Renal cortex interstitium (tissue), 11 donors: Measurements from ENCODE around the gene NRL. TPM values are rescaled to one million over a fixed set of nuclear protein-coding genes. Genes with fewer than 3 reads are reported as not detected.
"Not testable (repeated sequence)": the region's sequence is repeated elsewhere in the genome, so short reads cannot be mapped to it uniquely, and the experiment has no call there.

Experiments used
- DNase-seq, 11 donors: peaks; one replicate each; pipeline ENCODE4 v3.0.0-alpha.2; 2013; ENCODE audit warnings: low read depth in 9 of 11, low spot score in 4 of 11; ENCODE audit errors: extremely low read depth in 1 of 11
- polyA plus RNA-seq, 3 donors: library from polyadenylated mRNA; unstranded; fragments of 120-200 nt; gene quantifications; one replicate each; pipeline ENCODE4 v1.2.1, GENCODE V29; 2013; ENCODE audit not compliant: insufficient read length in 3 of 3

Gene NRL
- polyA plus RNA-seq, 3 donors: 1.5 to 2.7 (median 2.4) TPM

DNA sequence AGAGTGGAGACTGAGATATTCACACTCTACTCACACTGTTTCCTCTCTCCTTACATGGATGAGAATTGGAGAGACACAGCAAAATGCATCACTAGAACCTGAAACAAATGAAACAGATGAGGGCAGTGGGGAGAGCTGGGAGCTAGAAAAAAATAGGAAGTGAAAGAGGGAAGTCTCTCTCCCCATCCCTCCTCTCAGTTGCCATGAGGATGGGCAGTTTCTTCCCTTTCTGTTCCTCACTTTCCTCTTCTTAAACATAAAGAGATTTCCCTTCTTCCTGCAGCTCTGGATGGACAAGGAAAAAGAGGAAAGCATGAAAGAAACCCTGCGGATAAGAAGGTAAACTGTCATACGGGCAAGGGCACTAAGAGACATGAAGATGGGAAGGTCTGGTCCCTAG lies 65.7 kb downstream of the NRL start:
- DNase-seq: not testable (repeated sequence)

DNA sequence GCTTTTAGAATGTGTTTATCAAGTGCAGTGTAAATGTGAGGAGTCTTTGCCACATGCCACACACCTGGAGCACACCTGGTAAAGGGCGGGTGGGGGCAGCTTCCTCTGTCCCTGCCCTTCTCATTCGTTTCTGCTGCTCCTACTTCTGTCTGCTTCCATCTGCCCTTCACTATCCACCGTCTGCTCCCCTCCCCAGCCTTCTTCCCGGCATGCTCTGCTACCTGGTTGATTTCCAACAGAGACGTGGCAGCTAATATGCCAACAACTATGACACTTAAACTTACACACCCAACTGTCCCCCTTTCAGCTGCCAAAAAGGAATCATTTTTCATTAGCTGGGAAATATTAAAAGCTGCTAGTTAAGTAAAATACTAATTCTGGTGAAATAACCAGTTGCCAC lies 72.0 kb downstream of the NRL start:
- DNase-seq: no peak

DNA sequence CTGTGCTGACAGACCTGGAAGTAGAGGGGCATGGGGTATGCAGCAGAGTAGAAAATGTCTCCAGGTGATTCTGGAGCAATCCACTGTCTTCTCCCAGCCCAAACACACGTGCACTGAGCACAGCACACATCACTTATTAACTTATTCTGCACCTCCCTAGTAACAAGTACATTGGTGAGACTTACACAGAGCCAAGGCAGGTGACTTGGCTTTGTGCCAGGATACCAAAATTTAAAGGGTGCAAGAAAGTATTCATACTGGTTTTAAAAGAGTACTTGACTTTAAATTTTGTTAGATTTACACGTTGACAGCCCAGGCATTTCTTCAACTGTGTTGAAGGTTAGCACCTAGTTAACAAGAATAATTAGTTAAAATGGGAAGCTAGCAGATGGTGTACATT lies 74.1 kb downstream of the NRL start:
- DNase-seq: no peak

DNA sequence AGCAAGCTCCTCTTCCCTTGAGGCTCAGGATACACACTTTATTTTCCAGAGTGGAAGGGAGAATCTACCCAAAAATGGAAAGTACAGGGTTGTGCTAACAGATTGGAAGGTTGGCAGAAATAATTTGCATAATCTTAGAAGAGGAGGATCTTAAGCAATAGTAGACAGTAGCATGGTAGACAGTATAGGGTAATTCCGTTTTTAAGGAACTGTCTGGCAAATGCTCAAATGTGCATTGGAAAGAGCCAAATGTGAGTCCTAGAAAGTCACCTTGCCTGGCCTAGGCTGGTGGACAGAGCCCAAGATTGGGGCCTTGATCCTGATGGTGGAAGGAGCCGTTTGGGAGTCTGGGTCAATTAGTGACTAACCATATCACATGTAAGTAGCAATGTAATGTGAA lies 76.1 kb downstream of the NRL start:
- DNase-seq: no peak

DNA sequence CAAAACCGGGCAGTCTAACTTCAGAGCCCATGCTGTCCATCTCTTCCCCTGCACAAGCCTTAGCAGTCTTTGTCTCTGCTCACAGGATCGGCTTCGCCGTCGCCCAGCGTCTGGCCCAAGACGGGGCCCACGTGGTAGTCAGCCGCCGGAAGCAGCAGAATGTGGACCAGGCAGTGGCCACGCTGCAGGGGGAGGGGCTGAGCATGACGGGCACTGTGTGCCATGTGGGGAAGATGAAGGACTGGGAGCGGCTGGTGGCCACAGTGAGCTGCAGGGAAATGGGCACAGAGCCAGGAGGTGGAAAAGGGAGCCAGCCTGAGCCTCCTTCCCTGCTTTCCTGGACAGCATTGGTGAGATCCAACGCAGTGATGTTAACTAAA lies 77.1 kb downstream of the NRL start:
- DNase-seq: no peak

DNA sequence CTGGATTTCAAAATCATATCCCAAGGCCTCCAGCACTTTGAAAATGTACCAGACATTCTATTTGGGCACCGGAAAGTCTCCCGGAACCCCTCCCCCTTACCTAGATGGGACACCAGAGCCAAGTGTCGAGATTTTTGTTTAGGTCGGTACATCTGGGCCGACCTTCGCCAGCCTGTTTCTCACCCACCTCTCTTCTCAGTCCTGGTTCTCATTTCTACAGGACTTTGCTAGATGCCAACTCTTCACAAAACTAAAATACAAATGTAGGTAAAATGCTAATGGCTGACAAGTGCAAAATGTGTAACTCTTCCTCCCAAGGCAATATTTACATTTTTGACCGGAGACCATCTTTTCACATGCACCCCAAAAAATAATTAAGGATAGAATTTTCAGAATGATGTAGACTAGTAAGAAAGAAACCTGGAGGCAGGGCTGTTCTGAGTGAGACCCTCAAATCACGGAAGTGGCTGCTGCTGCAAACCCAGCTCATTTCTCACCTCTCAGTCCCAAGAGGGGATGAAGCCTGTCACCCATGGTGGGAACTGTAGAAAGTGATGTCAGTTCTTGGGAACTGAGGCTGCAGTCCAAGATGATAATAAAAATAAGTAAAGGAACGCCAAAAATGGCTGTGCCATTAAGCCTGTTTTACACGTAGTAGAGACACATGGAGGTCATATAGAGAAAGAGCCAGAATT lies 77.6 kb downstream of the NRL start:
- DNase-seq: not testable (repeated sequence)

DNA sequence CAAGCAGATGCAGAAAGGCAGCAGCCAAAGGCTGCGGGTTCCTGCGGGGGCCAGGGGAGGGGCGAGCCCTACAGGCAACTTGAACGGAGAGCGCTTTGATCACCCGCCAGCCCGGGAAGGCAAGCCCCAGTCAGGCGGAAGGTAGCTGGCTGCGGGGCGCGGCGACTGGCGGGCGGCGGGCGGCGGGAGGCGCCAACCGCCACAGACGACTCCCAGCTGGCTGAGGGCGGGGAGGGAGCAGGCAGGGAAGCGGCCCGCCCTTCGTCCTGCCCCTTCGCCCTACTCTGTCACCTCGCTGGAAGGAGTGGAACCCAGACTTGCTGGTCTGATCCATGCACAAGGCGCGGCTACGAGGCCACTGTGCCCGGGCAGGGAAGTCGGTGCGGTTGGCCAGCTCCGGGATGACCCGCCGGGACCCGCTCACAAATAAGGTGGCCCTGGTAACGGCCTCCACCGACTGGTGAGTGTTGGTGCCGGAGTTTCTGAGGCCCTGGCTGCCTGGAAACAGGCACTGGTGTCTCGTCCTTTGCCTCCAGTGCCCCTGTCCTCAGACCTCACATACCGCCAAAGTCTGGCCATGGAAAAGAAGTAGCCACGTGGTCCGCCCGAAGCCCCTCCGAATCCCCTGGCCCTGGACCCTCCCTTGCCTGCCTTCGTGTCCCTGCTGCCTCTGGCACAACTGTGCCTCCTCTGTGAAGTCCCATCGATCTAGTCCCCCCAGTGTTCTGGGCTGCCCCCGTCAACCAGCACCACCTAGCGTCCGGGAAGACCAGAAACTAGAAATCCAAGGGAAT lies 78.4 kb downstream of the NRL start:
- peak in 9 of 11 donors; percentile 41 to 77 (median 56) for DNase-seq

DNA sequence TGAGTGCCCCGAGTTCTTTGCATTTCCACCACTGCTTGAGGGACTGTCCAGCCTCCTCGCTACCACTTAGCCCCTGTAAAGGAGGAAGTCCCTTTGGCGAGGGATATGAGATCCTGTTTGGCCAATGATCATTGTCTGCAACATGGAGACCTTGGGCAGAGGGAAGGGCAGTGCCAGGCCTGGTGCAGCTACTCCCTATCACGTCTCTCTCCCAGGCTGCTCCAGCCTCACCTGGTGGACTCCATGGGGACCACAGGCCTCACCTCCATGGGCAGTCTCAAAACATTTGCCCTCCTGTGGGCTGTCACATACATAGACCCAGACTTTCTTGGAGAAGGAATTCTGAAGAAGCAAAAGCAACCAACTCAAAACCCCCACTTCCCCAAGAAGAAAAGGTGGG lies 79.0 kb downstream of the NRL start:
- peak in 1 of 11 donors; percentile 17 for DNase-seq

DNA sequence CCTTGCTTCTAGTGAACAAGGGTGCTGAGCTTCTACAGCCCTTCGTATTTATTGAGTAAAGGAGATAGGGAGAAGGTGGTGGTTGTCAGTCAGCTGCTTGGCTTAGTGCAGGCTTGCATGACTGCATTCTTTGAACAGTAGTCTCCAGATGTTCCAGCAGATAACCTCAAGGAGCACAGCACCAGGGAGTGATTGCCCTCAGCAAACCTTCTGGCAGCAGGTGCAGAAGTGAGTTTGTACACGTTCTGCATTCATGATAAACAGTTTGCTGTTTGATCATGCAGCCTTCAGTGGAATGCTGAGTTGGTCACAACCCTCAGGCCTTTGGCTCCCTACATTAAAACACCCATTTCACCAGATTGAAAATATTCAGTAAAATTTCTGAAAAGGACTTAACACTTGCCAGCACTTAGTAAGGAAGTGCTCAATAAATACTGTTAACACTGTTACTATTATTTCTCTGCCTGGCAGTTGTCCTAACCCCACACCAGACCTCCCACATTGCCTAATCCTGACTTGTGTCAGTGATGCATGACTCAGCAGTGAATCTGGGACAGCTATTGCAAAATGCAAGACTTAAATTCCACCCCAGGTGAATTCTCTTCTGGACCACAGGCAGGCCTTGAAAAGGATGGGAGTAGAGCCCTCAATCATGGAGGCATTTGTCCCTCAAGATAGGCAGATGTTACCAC lies 81.9 kb downstream of the NRL start:
- DNase-seq: no peak

DNA sequence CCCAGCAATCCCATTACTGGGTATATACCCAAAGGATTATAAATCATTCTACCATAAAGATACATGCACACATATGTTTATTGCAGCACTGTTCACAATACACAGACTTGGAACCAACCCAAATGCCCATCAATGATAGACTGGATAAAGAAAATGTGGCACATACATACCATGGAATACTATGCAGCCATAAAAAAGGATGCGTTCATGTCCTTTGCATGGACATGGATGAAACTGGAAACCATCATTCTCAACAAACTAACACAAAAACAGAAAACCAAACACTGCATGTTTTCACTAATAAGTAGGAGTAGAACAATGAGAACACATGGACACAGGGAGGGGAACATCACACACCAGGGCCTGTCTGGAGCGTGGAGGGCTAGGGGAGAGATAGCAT lies 83.4 kb downstream of the NRL start:
- DNase-seq: not testable (repeated sequence)

DNA sequence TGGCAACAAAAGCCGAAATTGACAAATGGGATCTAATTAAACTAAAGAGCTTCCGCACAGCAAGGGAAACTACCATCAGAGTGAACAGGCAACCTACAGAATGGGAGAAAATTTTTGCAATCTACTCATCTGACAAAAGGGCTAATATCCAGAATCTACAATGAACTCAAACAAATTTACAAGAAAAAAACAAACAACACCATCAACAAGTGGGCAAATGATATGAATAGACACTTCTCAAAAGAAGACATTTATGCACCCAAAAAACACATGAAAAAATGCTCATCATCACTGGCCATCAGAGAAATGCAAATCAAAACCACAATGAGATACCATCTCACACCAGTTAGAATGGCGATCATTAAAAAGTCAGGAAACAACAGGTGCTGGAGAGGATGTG lies 85.1 kb downstream of the NRL start:
- DNase-seq: not testable (repeated sequence)

Other genes with a start within 250 kb of the NRL start
- 10 to 100 TPM; 51.6 to 63.2 (median 58.2) TPM for gene DHRS4, start 161.2 kb downstream of the NRL start, polyA plus RNA-seq
- 10 to 100 TPM; 34.9 to 40.4 (median 35.4) TPM for gene DHRS4L2, start 126.0 kb downstream of the NRL start, polyA plus RNA-seq
- gene CARMIL3, start 62.9 kb downstream of the NRL start, polyA plus RNA-seq: 1 to 10 TPM; 1.5 to 3.7 (median 2.7) TPM
- not detected for gene CPNE6, start 43.4 kb downstream of the NRL start, polyA plus RNA-seq
- 10 to 100 TPM; 28.9 to 37.3 (median 34.4) TPM for gene PCK2, start 20.6 kb downstream of the NRL start, polyA plus RNA-seq
- gene DCAF11, start 172 bp downstream of the NRL start, polyA plus RNA-seq: 10 to 100 TPM; 72.3 to 85.0 (median 80.7) TPM
- 1 to 10 TPM in 1 of 3 donors, under 1 TPM in 2; 0.56 to 1.6 (median 0.79) TPM for gene FITM1, start 15.7 kb upstream of the NRL start, polyA plus RNA-seq
- 100 to 1,000 TPM; 198 to 220 (median 199) TPM for gene PSME1, start 21.2 kb upstream of the NRL start, polyA plus RNA-seq
- gene EMC9, start 26.6 kb upstream of the NRL start, polyA plus RNA-seq: 10 to 100 TPM; 18.4 to 21.1 (median 20.2) TPM
- 100 to 1,000 TPM; 150 to 170 (median 152) TPM for gene PSME2, start 31.7 kb upstream of the NRL start, polyA plus RNA-seq
- gene RNF31, start 32.5 kb upstream of the NRL start, polyA plus RNA-seq: 10 to 100 TPM; 45.5 to 59.5 (median 50.4) TPM
- 10 to 100 TPM; 56.3 to 66.1 (median 58.3) TPM for gene IRF9, start 46.3 kb upstream of the NRL start, polyA plus RNA-seq
- gene REC8, start 57.1 kb upstream of the NRL start, polyA plus RNA-seq: 10 to 100 TPM; 64.2 to 76.7 (median 67.2) TPM
- 10 to 100 TPM; 32.8 to 42.1 (median 40.5) TPM for gene IPO4, start 73.9 kb upstream of the NRL start, polyA plus RNA-seq
- 10 to 100 TPM; 36.6 to 50.8 (median 47.1) TPM for gene TM9SF1, start 80.5 kb upstream of the NRL start, polyA plus RNA-seq
- 10 to 100 TPM in 1 of 3 donors, 1 to 10 TPM in 2; 4.8 to 11.6 (median 6.8) TPM for gene TSSK4, start 90.7 kb upstream of the NRL start, polyA plus RNA-seq
- 10 to 100 TPM; 56.1 to 58.4 (median 56.9) TPM for gene CHMP4A, start 98.5 kb upstream of the NRL start, polyA plus RNA-seq
- gene MDP1, start 101.1 kb upstream of the NRL start, polyA plus RNA-seq: 10 to 100 TPM; 10.2 to 17.3 (median 13.5) TPM
- gene NEDD8, start 117.4 kb upstream of the NRL start, polyA plus RNA-seq: 100 to 1,000 TPM; 198 to 251 (median 250) TPM
- gene GMPR2, start 118.0 kb upstream of the NRL start, polyA plus RNA-seq: 100 to 1,000 TPM; 107 to 128 (median 115) TPM
- gene TINF2, start 127.7 kb upstream of the NRL start, polyA plus RNA-seq: 10 to 100 TPM; 52.8 to 65.8 (median 61.6) TPM
- 1 to 10 TPM; 1.6 to 2.1 (median 2.0) TPM for gene TGM1, start 148.2 kb upstream of the NRL start, polyA plus RNA-seq
- 10 to 100 TPM; 20.0 to 25.3 (median 23.5) TPM for gene RABGGTA, start 156.6 kb upstream of the NRL start, polyA plus RNA-seq
- gene DHRS1, start 184.8 kb upstream of the NRL start, polyA plus RNA-seq: 10 to 100 TPM; 31.4 to 61.9 (median 37.9) TPM
- gene NOP9, start 184.9 kb upstream of the NRL start, polyA plus RNA-seq: 10 to 100 TPM; 25.8 to 28.5 (median 26.7) TPM
- gene CIDEB, start 193.0 kb upstream of the NRL start, polyA plus RNA-seq: 10 to 100 TPM; 24.6 to 28.8 (median 26.5) TPM
- gene LTB4R2, start 195.2 kb upstream of the NRL start, polyA plus RNA-seq: 1 to 10 TPM; 3.4 to 4.3 (median 3.7) TPM
- 1 to 10 TPM; 4.1 to 6.8 (median 5.6) TPM for gene LTB4R, start 196.6 kb upstream of the NRL start, polyA plus RNA-seq
- gene ADCY4, start 220.1 kb upstream of the NRL start, polyA plus RNA-seq: 10 to 100 TPM; 15.7 to 25.1 (median 21.6) TPM
- 1 to 10 TPM; 2.5 to 4.5 (median 3.1) TPM for gene RIPK3, start 225.0 kb upstream of the NRL start, polyA plus RNA-seq